OCI-LY3 (cell line): ENCODE measurements around the gene VPS8.

ENCODE experiments used
- EZH2phosphoT487 ChIP-seq: fragments of 200-600 bp; shearing (Covaris generic); IDR thresholded peaks from 2 replicates; pipeline ENCODE4 v1.6.1; 2018; ENCODE audit warnings: antibody characterized with exemption, mixed run types, low read depth
- TF ChIP-seq, protein P1 (sequence below): fragments of 200-600, 300-600 bp; sonication (generic); IDR thresholded peaks from 2 replicates; pipeline ENCODE4 v1.5.1; 2014; ENCODE audit warnings: antibody characterized with exemption, low read length, low read depth

DNA sequence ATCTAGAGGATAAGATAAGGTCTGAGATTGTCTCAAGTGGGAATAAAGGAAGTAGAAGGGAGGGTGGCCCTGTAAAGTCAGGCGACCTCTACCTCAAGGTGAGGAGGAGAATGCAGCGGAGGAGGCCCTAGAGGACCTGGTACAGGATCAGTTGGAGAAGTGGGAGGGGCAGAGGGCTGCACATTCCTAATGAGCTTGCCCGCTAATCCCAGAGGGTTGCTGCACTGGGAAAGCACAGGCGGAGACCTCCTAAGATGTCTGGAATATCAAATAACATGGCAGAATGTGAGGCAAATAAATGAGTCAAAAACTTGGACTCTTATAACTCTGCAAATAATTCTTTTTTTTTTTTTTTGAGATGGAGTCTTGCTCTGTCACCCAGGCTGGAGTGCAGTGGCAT lies 30.2 kb upstream of the VPS8 start:
- TF ChIP-seq EZH2phosphoT487: no peak
- TF ChIP-seq, protein P1, sequence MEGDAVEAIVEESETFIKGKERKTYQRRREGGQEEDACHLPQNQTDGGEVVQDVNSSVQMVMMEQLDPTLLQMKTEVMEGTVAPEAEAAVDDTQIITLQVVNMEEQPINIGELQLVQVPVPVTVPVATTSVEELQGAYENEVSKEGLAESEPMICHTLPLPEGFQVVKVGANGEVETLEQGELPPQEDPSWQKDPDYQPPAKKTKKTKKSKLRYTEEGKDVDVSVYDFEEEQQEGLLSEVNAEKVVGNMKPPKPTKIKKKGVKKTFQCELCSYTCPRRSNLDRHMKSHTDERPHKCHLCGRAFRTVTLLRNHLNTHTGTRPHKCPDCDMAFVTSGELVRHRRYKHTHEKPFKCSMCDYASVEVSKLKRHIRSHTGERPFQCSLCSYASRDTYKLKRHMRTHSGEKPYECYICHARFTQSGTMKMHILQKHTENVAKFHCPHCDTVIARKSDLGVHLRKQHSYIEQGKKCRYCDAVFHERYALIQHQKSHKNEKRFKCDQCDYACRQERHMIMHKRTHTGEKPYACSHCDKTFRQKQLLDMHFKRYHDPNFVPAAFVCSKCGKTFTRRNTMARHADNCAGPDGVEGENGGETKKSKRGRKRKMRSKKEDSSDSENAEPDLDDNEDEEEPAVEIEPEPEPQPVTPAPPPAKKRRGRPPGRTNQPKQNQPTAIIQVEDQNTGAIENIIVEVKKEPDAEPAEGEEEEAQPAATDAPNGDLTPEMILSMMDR: no peak
